HepG2 (cell line): ENCODE measurements around the gene TUBGCP6. TPM values are rescaled to one million over a fixed set of nuclear protein-coding genes. Genes with fewer than 3 reads are reported as not detected.

ENCODE experiments used
- ATAC-seq: fragments of 200-7000 bp; cut with Tn5 transposase; 3 replicates; pipeline ENCODE4 v1.9.1; 2020; ENCODE audit warnings: mild to moderate bottlenecking, moderate library complexity
- BruUV-seq: library from RNA; stranded (reverse); fragments of 400-500 nt; replicated peaks from 2 replicates; lab custom pipeline; 2021; lab: Mats Ljungman, UMichigan
- CTCF ChIA-PET: fragments of 300-600 bp; formaldehyde crosslinking; extraction: SDS; loops from one replicate; lab custom pipeline; 2021; ENCODE audit warnings: low total read pairs, inconsistent platforms, low intra/inter-chr PET ratio; lab: Yijun Ruan, JAX
- POLR2A ChIA-PET: fragments of 350-600 bp; sonication (Branson Sonifier 250); formaldehyde crosslinking; loops from one replicate; lab custom pipeline; 2020; ENCODE audit warnings: antibody characterized with exemption, inconsistent platforms; lab: Yijun Ruan, JAX
- DNase-seq: peaks from one replicate; pipeline ENCODE4 v3.0.0-alpha.2; 2015; ENCODE audit warnings: low spot score
- FAIRE-seq: peaks from 3 replicates; lab custom pipeline; 2011; peaks lifted over from hg19 to GRCh38; lab: Jason Lieb, UNC
- H2AFZ ChIP-seq: one replicate; pipeline ENCODE4 v1.6.1; 2011; ENCODE audit warnings: low read length, inconsistent platforms
- H3K27ac ChIP-seq: fragments of 300-600 bp; 3 replicates; pipeline ENCODE4 v1.8.0; 2011; ENCODE audit warnings: mixed run types, mild to moderate bottlenecking, mixed read lengths, low read length, inconsistent platforms; ENCODE audit not compliant: insufficient read depth; ENCODE audit errors: extremely low read length
- H3K27me3 ChIP-seq, 2 experiments: fragments of 200-600 bp in 1 of 2; 2 replicates in 1 of 2; 3 replicates in 1 of 2; pipeline versions ENCODE4 v1.6.0 to v1.8.0; 2011; ENCODE audit warnings: low read length in 2 of 2, mild to moderate bottlenecking in 2 of 2, moderate library complexity in 2 of 2, inconsistent platforms in 1 of 2; ENCODE audit not compliant: insufficient read depth in 2 of 2, control insufficient read depth in 1 of 2
- H3K36me3 ChIP-seq, 2 experiments: fragments of 200-600 bp in 1 of 2; replicated peaks in 1 of 2; 2 replicates in 1 of 2; 3 replicates in 1 of 2; pipeline versions ENCODE4 v1.5.1 to v1.8.0; 2011; ENCODE audit warnings: low read length in 2 of 2, inconsistent platforms in 1 of 2; ENCODE audit not compliant: insufficient read depth in 2 of 2, control insufficient read depth in 1 of 2
- H3K4me1 ChIP-seq: 2 replicates; pipeline ENCODE4 v1.5.1; 2012; ENCODE audit warnings: low read length, inconsistent platforms; ENCODE audit not compliant: insufficient read depth
- H3K4me2 ChIP-seq: 2 replicates; pipeline ENCODE4 v1.6.0; 2011; ENCODE audit warnings: low read depth, low read length, inconsistent platforms
- H3K4me3 ChIP-seq, 3 experiments: fragments of 200-600 bp in 1 of 3; sonication (generic), shearing (Covaris generic) in 1 of 3; replicated peaks in 1 of 3; 2 replicates each; pipeline ENCODE4 v1.5.1; 2011 to 2016; ENCODE audit warnings: low read length in 3 of 3, inconsistent platforms in 2 of 3, low read depth in 2 of 3, mild to moderate bottlenecking in 2 of 3, control low read depth in 1 of 3, mixed read lengths in 1 of 3; ENCODE audit not compliant: insufficient read depth in 1 of 3
- H3K79me2 ChIP-seq: one replicate; pipeline ENCODE4 v1.6.1; 2011; ENCODE audit warnings: low read length, inconsistent platforms; ENCODE audit not compliant: insufficient read depth
- H3K9ac ChIP-seq: 2 replicates; pipeline ENCODE4 v1.6.0; 2011; ENCODE audit warnings: mild to moderate bottlenecking, low read depth, low read length, inconsistent platforms; ENCODE audit not compliant: insufficient read depth
- H3K9me3 ChIP-seq: 2 replicates; pipeline ENCODE4 v1.5.1; 2012; ENCODE audit warnings: mild to moderate bottlenecking, low read length
- H4K20me1 ChIP-seq: 2 replicates; pipeline ENCODE4 v1.6.0; 2011; ENCODE audit warnings: inconsistent platforms, mild to moderate bottlenecking, low read length, moderate library complexity; ENCODE audit not compliant: insufficient read depth
- HMGXB3 ChIP-seq: sonication (generic); formaldehyde crosslinking; IDR thresholded peaks from 2 replicates; pipeline ENCODE4 v1.4.0; 2020; ENCODE audit warnings: missing genetic modification reagents, borderline replicate concordance
- HNRNPK ChIP-seq: fragments of 200-400 bp; formaldehyde crosslinking; IDR thresholded peaks from 2 replicates; pipeline ENCODE4 v1.6.1; 2018; ENCODE audit warnings: low read length, low read depth, moderate library complexity, mild to moderate bottlenecking; ENCODE audit not compliant: poor library complexity, severe bottlenecking
- RBFOX2 ChIP-seq: fragments of 200-400 bp; formaldehyde crosslinking; IDR thresholded peaks from 2 replicates; pipeline ENCODE4 v1.6.1; 2017; ENCODE audit warnings: low read depth, mild to moderate bottlenecking, low read length
- WGBS: methylation state at CpG from one replicate; pipeline ENCODE4 v1.1.6; 2017; ENCODE audit warnings: low lambda C conversion rate; 5-methylcytosine and 5-hydroxymethylcytosine counted together
- in situ Hi-C: cut with HindIII; loops from 2 replicates; pipeline ENCODE4 v1.10.0; 2017; ENCODE audit warnings: low pct_unique_long_range_greater_than_20kb; ENCODE audit not compliant: extremely low pct_ligation_motif_present
- intact Hi-C: fragments of 100-400 bp; cut with micrococcal nuclease; formaldehyde crosslinking; loops from one replicate; pipeline ENCODE4 v1.10.0; 2022; ENCODE audit not compliant: unreplicated experiment
- polyA plus RNA-seq, 8 experiments: library from polyadenylated mRNA; depleted of rRNA in 3 of 8; stranded (reverse) in 7 of 8; unstranded in 1 of 8; fragments of >200 nt; fragmentation: Illumina TruSeq in 4 of 8; extraction: Trizol in 4 of 8; gene quantifications; 2 replicates each; pipeline versions ENCODE4 v1.2.1 to v1.2.3, GENCODE V29; 2011 to 2016; ENCODE audit warnings: low read depth in 4 of 8, missing spikeins in 1 of 8, mixed read lengths in 1 of 8; ENCODE audit not compliant: insufficient read depth in 1 of 8
- total RNA-seq, 5 experiments: library from RNA; depleted of rRNA; stranded (reverse); fragments of >200 nt; fragmentation: Illumina TruSeq; extraction: Trizol; gene quantifications; 2 replicates each; pipeline ENCODE4 v1.2.3, GENCODE V29; 2016; ENCODE audit warnings: low read depth in 1 of 5

The TUBGCP6 gene
- total and polyA plus RNA-seq, 2 of the 13 experiments (the other 11 are each of a cell fraction or from before 2014, with no cell fraction given), result 14.6 to 15.7 TPM

- H4K20me1 ChIP-seq, result peaks cover 4% of the 10 kb centered on the region; the same call in 1 of the 2 replicates
- in situ Hi-C loops (no loop called here), intact Hi-C loops (no loop called here)
- BruUV-seq, result no TSS peak
- H2AFZ ChIP-seq, result no peak overlapping the region
- no peak overlapping the region for H3K4me3 ChIP-seq
- no peak overlapping the region for H3K27ac ChIP-seq
- peaks cover 34 to 50% of the 10 kb centered on the region in 2 experiments; a peak in 4 of 5 replicates for H3K36me3 ChIP-seq
- no peaks in the 10 kb centered on the region for H3K27me3 ChIP-seq
- CTCF ChIA-PET, result no interaction called here
- no peak overlapping the region for H3K4me2 ChIP-seq
- no peaks in the 10 kb centered on the region for H3K9me3 ChIP-seq
- H3K79me2 ChIP-seq, result no peaks in the 10 kb centered on the region
- 96% methylated on average over 15 of the region's 30 CpGs for WGBS
- TF ChIP-seq HMGXB3 (CRISPR knock-in tag), result no peak
- TF ChIP-seq HNRNPK, result peak; percentile 4
- 0 out of 2 replicates have a peak, but pooled peaks have one; percentile 12 for TF ChIP-seq RBFOX2
- TF ChIP-seq, all 625 proteins: peak for 2
- FAIRE-seq (no peak), ATAC-seq (no peak), DNase-seq (no peak)
- Histone ChIP-seq H3K4me1 (no peaks in the 10 kb centered on the region), H3K9ac (no peak overlapping the region)
- POLR2A ChIA-PET, result no interaction called here
These were observed 39.0 kb upstream of the TUBGCP6 start for GRCh38 chr22:50283821-50284220.
